GM12878 (cell line): Measurements from ENCODE around the gene COL16A1. TPM values are rescaled to one million over a fixed set of nuclear protein-coding genes. Genes with fewer than 3 reads are reported as not detected.

ENCODE experiments used
- ATAC-seq: fragments of 200-7000 bp; cut with Tn5 transposase; 3 replicates; pipeline ENCODE4 v1.9.1; 2020; ENCODE audit warnings: mild to moderate bottlenecking, moderate library complexity
- BruUV-seq: library from RNA; stranded (reverse); fragments of 400-500 nt; replicated peaks from 2 replicates; lab custom pipeline; 2021; lab: Mats Ljungman, UMichigan
- CTCF ChIA-PET: fragments of 300-600 bp; sonication (Branson Sonifier 250); formaldehyde crosslinking; extraction: SDS; loops from one replicate; lab custom pipeline; 2021; ENCODE audit warnings: inconsistent platforms; lab: Yijun Ruan, JAX
- POLR2A ChIA-PET: fragments of 350-600 bp; formaldehyde crosslinking; extraction: SDS; loops from one replicate; lab custom pipeline; 2021; ENCODE audit warnings: inconsistent platforms; lab: Charles Lee
- RAD21 ChIA-PET: fragments of 300-600 bp; sonication (Branson Sonifier 250); formaldehyde crosslinking; loops from one replicate; lab custom pipeline; 2023; ENCODE audit warnings: antibody characterized with exemption; ENCODE audit not compliant: unreplicated experiment; lab: Charles Lee
- SMC1A ChIA-PET: fragments of 300-600 bp; sonication (Branson Sonifier 250); formaldehyde crosslinking; loops from one replicate; lab custom pipeline; 2023; ENCODE audit not compliant: unreplicated experiment, uncharacterized antibody; lab: Charles Lee
- DNase-seq: peaks from one replicate; pipeline ENCODE4 v3.0.0-alpha.2; 2011; ENCODE audit warnings: low read depth, low spot score
- FAIRE-seq: peaks from 3 replicates; lab custom pipeline; 2011; peaks lifted over from hg19 to GRCh38; lab: Jason Lieb, UNC
- H2AFZ ChIP-seq: 2 replicates; pipeline ENCODE4 v1.6.0; 2011; ENCODE audit warnings: low read depth, low read length, control low read depth; ENCODE audit not compliant: control insufficient read depth
- H3K27ac ChIP-seq: 2 replicates; pipeline ENCODE4 v1.5.1; 2011; ENCODE audit warnings: control low read depth; ENCODE audit not compliant: control insufficient read depth, insufficient read depth
- H3K27me3 ChIP-seq, 2 experiments: replicated peaks in 1 of 2; 2 replicates each; pipeline versions ENCODE4 v1.6.0 to v1.6.1; 2011; ENCODE audit warnings: low read length in 1 of 2; ENCODE audit not compliant: control insufficient read depth in 2 of 2, insufficient read depth in 2 of 2
- H3K36me3 ChIP-seq, 2 experiments: 2 replicates each; pipeline ENCODE4 v1.5.1; 2011; ENCODE audit warnings: low read length in 1 of 2; ENCODE audit not compliant: control insufficient read depth in 2 of 2, insufficient read depth in 2 of 2
- H3K4me1 ChIP-seq: 2 replicates; pipeline ENCODE4 v1.6.1; 2011; ENCODE audit warnings: mild to moderate bottlenecking, low read length, moderate library complexity, mixed read lengths; ENCODE audit not compliant: control insufficient read depth, insufficient read depth
- H3K4me2 ChIP-seq: 2 replicates; pipeline ENCODE4 v1.6.0; 2011; ENCODE audit warnings: control low read depth; ENCODE audit not compliant: control insufficient read depth, insufficient read depth
- H3K4me3 ChIP-seq: fragments of 200-600 bp; sonication (generic); 2 replicates; pipeline ENCODE4 v1.5.1; 2016
- H3K79me2 ChIP-seq: 2 replicates; pipeline ENCODE4 v1.6.0; 2011; ENCODE audit warnings: low read length; ENCODE audit not compliant: control insufficient read depth, insufficient read depth
- H3K9ac ChIP-seq: 2 replicates; pipeline ENCODE4 v1.8.0; 2011; ENCODE audit warnings: low read length, control low read depth, mixed read lengths; ENCODE audit not compliant: control insufficient read depth, insufficient read depth
- H3K9me3 ChIP-seq: replicated peaks from 3 replicates; pipeline ENCODE4 v1.5.1; 2011; ENCODE audit warnings: mild to moderate bottlenecking, low read length; ENCODE audit not compliant: control insufficient read depth, insufficient read depth
- H4K20me1 ChIP-seq: 2 replicates; pipeline ENCODE4 v1.6.0; 2011; ENCODE audit not compliant: control insufficient read depth, insufficient read depth
- ATF7 ChIP-seq: fragments of 450-650 bp; IDR thresholded peaks from 2 replicates; pipeline ENCODE4 v1.6.1; 2016; ENCODE audit warnings: low read depth, mild to moderate bottlenecking
- BHLHE40 ChIP-seq, 2 experiments: fragments of 450-650 bp in 1 of 2; IDR thresholded peaks; 2 replicates each; pipeline ENCODE4 v1.6.1; 2011 to 2017; ENCODE audit warnings: low read depth in 2 of 2, borderline replicate concordance in 1 of 2, improper control_type of control experiment in 1 of 2, low read length in 1 of 2, mild to moderate bottlenecking in 1 of 2
- EGR1 ChIP-seq, 2 experiments: IDR thresholded peaks; 1 replicate in 1 of 2; 2 replicates in 1 of 2; pipeline ENCODE4 v1.6.1; 2011 to 2012; ENCODE audit warnings: low read depth in 2 of 2, low read length in 2 of 2, borderline replicate concordance in 1 of 2, mild to moderate bottlenecking in 1 of 2, moderate library complexity in 1 of 2
- ETV6 ChIP-seq, 2 experiments: fragments of 450-650 bp in 1 of 2; IDR thresholded peaks in 1 of 2; conservative IDR thresholded peaks in 1 of 2; 2 replicates each; pipeline ENCODE4 v1.6.1; 2014; ENCODE audit warnings: antibody characterized with exemption in 1 of 2, borderline replicate concordance in 1 of 2, low read depth in 1 of 2, mild to moderate bottlenecking in 1 of 2, moderate library complexity in 1 of 2
- GATAD2B ChIP-seq: fragments of 450-650 bp; conservative IDR thresholded peaks from 2 replicates; pipeline ENCODE4 v1.6.1; 2017; ENCODE audit warnings: low read depth, mild to moderate bottlenecking, moderate library complexity
- MTA3 ChIP-seq: IDR thresholded peaks from 2 replicates; pipeline ENCODE4 v1.6.1; 2012; ENCODE audit warnings: low read length, inconsistent platforms, borderline replicate concordance
- NFIC ChIP-seq: IDR thresholded peaks from 2 replicates; pipeline ENCODE4 v1.6.1; 2012; ENCODE audit warnings: low read depth, mild to moderate bottlenecking, inconsistent platforms, low read length, moderate library complexity
- NFYA ChIP-seq: IDR thresholded peaks from 2 replicates; pipeline ENCODE4 v1.6.1; 2011; ENCODE audit warnings: low read depth, mild to moderate bottlenecking, low read length, improper control_type of control experiment, borderline replicate concordance
- NR2F1 ChIP-seq: fragments of 450-650 bp; conservative IDR thresholded peaks from 2 replicates; pipeline ENCODE4 v1.6.1; 2017; ENCODE audit warnings: mild to moderate bottlenecking
- POLR2AphosphoS5 ChIP-seq: IDR thresholded peaks from 2 replicates; pipeline ENCODE4 v1.6.1; 2011; ENCODE audit warnings: mild to moderate bottlenecking, low read length, inconsistent platforms
- SMC3 ChIP-seq: IDR thresholded peaks from 2 replicates; pipeline ENCODE4 v1.6.1; 2011; ENCODE audit warnings: low read length, improper control_type of control experiment, borderline replicate concordance
- YY1 ChIP-seq: IDR thresholded peaks from 2 replicates; pipeline ENCODE4 v1.6.1; 2011; ENCODE audit warnings: low read depth, mild to moderate bottlenecking, low read length
- ZBED1 ChIP-seq: IDR thresholded peaks from 2 replicates; pipeline ENCODE4 v1.6.1; 2016; ENCODE audit warnings: borderline replicate concordance
- WGBS: methylation state at CpG from one replicate; pipeline ENCODE4 v1.1.6; 2016; ENCODE audit warnings: low lambda C conversion rate; ENCODE audit not compliant: insufficient replicate concordance, insufficient coverage; ENCODE audit errors: missing lambda C conversion rate; 5-methylcytosine and 5-hydroxymethylcytosine counted together
- in situ Hi-C: fragments of 300-500 bp; cut with MboI; formaldehyde crosslinking; loops from 9 replicates; pipeline ENCODE4 v1.14.3; 2018; ENCODE audit warnings: mixed read lengths
- intact Hi-C: fragments of 100-400 bp; cut with micrococcal nuclease; formaldehyde crosslinking; loops from one replicate; pipeline ENCODE4 v1.14.2; 2022; ENCODE audit not compliant: unreplicated experiment
- polyA plus RNA-seq, 11 experiments: library from polyadenylated mRNA; depleted of rRNA in 4 of 11; unstranded in 6 of 11; stranded (reverse) in 5 of 11; fragments of >200 nt; fragmentation: Nextera tagmentation in 4 of 11; fragmentation: Illumina TruSeq in 1 of 11; extraction: Ambion mirVana in 4 of 11; extraction: Trizol in 1 of 11; gene quantifications; 1 replicate in 1 of 11; 2 replicates in 10 of 11; pipeline versions ENCODE4 v1.2.1 to v1.2.3, GENCODE V29; 2011 to 2016; ENCODE audit warnings: inconsistent platforms in 2 of 11, missing spikeins in 2 of 11, low read depth in 1 of 11
- total RNA-seq, 4 experiments: library from RNA; depleted of rRNA in 3 of 4; stranded (reverse); fragments of >200 nt in 3 of 4; fragmentation: Illumina TruSeq in 1 of 4; extraction: Trizol in 1 of 4; gene quantifications; 2 replicates each; pipeline versions ENCODE4 v1.2.1 to v1.2.3, GENCODE V29; 2013 to 2021
- TF ChIP-seq, protein P1 (sequence below): fragments of 450-650 bp; IDR thresholded peaks from 2 replicates; pipeline ENCODE4 v1.6.1; 2017; ENCODE audit warnings: antibody characterized with exemption, mild to moderate bottlenecking, moderate library complexity
- TF ChIP-seq, protein P2 (sequence below): IDR thresholded peaks from 2 replicates; pipeline ENCODE4 v1.6.1; 2012; ENCODE audit warnings: low read length, inconsistent platforms
- TF ChIP-seq, protein P3 (sequence below): fragments of 450-650 bp; IDR thresholded peaks from 2 replicates; pipeline ENCODE4 v1.6.1; 2017; ENCODE audit warnings: borderline replicate concordance

The COL16A1 gene
- total and polyA plus RNA-seq, 10 of the 15 experiments (the other 5 are each of a cell fraction or from before 2014, with no cell fraction given), result 0.02 to 3.7 (median 0.59) TPM

DNA sequence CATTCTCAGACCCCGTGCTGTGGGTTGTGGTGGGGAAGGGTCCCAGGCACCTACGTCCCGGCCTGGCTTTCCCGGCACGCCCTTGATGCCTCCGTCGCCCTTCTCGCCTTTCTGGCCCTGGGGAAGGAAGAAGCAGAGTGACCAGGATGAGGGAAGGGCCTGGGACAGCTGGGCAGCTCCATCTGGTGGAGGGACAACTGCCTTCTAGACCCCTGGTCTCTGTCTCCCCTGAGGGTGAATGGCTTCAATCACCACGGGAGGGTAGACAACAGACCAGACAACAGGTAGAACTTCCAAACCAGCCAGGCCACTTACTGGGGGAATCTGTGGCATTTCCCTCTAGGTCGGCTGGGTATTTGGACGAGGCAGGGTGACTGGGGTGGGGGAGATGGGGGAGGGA, 11.9 kb downstream of the COL16A1 start:
- intact Hi-C loops (no loop called here), in situ Hi-C loops (no loop called here)
- Histone ChIP-seq H3K4me2 (no peak overlapping the region), H2AFZ (no peak overlapping the region), H3K4me3 (no peak overlapping the region), H3K27ac (no peak overlapping the region), H3K36me3 (no peaks in the 10 kb centered on the region), H3K4me1 (peaks cover 3% of the 10 kb centered on the region; the same call in 1 of the 2 replicates), H4K20me1 (no peaks in the 10 kb centered on the region), H3K79me2 (no peaks in the 10 kb centered on the region), H3K9me3 (no peaks in the 10 kb centered on the region), H3K9ac (no peak overlapping the region), H3K27me3 (no peaks in the 10 kb centered on the region; a peak in 1 of 4 replicates)
- no TSS peak for BruUV-seq
- FAIRE-seq (no peak), DNase-seq (no peak), ATAC-seq (no peak)
- 55% methylated on average over 11 of the region's 11 CpGs for WGBS
- CTCF ChIA-PET, result interaction anchor here (0.5 kb wide), 1 partner anchor 178 kb away, joined by 4 read pairs; no protein-coding TSS in a partner anchor
- POLR2A ChIA-PET, result no interaction called here
- SMC1A ChIA-PET, result no interaction called here
- RAD21 ChIA-PET, result no interaction called here
- TF ChIP-seq BHLHE40 (IDR thresholded peaks at IDR 0.05; ENCODE audit: borderline replicate concordance in 1 of 2, low read depth in 2 of 2, low read length in 1 of 2) (no peak), YY1 (no peak), NFYA (no peak), EGR1 (IDR thresholded peaks at IDR 0.05; ENCODE audit: borderline replicate concordance in 1 of 2, low read depth in 2 of 2, low read length in 2 of 2) (no peak), NFIC (no peak), ZBED1 (no peak), ATF7 (no peak), ETV6 (conservative IDR thresholded peaks at IDR 0.05 in 1 of 2, IDR thresholded peaks at IDR 0.05 in 1 of 2; ENCODE audit: borderline replicate concordance in 1 of 2, low read depth in 1 of 2) (no peak), GATAD2B (no peak), POLR2AphosphoS5 (no peak), MTA3 (no peak), NR2F1 (no peak), SMC3 (no peak)
- TF ChIP-seq, protein P1, sequence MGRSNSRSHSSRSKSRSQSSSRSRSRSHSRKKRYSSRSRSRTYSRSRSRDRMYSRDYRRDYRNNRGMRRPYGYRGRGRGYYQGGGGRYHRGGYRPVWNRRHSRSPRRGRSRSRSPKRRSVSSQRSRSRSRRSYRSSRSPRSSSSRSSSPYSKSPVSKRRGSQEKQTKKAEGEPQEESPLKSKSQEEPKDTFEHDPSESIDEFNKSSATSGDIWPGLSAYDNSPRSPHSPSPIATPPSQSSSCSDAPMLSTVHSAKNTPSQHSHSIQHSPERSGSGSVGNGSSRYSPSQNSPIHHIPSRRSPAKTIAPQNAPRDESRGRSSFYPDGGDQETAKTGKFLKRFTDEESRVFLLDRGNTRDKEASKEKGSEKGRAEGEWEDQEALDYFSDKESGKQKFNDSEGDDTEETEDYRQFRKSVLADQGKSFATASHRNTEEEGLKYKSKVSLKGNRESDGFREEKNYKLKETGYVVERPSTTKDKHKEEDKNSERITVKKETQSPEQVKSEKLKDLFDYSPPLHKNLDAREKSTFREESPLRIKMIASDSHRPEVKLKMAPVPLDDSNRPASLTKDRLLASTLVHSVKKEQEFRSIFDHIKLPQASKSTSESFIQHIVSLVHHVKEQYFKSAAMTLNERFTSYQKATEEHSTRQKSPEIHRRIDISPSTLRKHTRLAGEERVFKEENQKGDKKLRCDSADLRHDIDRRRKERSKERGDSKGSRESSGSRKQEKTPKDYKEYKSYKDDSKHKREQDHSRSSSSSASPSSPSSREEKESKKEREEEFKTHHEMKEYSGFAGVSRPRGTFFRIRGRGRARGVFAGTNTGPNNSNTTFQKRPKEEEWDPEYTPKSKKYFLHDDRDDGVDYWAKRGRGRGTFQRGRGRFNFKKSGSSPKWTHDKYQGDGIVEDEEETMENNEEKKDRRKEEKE, result no peak
- TF ChIP-seq, protein P2, sequence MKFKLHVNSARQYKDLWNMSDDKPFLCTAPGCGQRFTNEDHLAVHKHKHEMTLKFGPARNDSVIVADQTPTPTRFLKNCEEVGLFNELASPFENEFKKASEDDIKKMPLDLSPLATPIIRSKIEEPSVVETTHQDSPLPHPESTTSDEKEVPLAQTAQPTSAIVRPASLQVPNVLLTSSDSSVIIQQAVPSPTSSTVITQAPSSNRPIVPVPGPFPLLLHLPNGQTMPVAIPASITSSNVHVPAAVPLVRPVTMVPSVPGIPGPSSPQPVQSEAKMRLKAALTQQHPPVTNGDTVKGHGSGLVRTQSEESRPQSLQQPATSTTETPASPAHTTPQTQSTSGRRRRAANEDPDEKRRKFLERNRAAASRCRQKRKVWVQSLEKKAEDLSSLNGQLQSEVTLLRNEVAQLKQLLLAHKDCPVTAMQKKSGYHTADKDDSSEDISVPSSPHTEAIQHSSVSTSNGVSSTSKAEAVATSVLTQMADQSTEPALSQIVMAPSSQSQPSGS, result no peak
- TF ChIP-seq, protein P3, sequence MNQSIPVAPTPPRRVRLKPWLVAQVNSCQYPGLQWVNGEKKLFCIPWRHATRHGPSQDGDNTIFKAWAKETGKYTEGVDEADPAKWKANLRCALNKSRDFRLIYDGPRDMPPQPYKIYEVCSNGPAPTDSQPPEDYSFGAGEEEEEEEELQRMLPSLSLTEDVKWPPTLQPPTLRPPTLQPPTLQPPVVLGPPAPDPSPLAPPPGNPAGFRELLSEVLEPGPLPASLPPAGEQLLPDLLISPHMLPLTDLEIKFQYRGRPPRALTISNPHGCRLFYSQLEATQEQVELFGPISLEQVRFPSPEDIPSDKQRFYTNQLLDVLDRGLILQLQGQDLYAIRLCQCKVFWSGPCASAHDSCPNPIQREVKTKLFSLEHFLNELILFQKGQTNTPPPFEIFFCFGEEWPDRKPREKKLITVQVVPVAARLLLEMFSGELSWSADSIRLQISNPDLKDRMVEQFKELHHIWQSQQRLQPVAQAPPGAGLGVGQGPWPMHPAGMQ, result no peak
